HCT116 (cell line): Measurements from ENCODE around the gene IPO5.

Experiments
- CTCF ChIP-seq, 3 experiments: fragments of 200-600 bp in 1 of 3; sonication (generic) in 1 of 3; IDR thresholded peaks in 2 of 3; conservative IDR thresholded peaks in 1 of 3; 2 replicates each; pipeline ENCODE4 v1.5.1; 2012 to 2017; ENCODE audit warnings: low read depth in 2 of 3, low read length in 2 of 3, antibody characterized with exemption in 1 of 3, borderline replicate concordance in 1 of 3, control low read depth in 1 of 3, mild to moderate bottlenecking in 1 of 3, mixed read lengths in 1 of 3, mixed run types in 1 of 3, moderate library complexity in 1 of 3; ENCODE audit not compliant: insufficient read depth in 1 of 3
- EZH2 ChIP-seq: fragments of 200-600 bp; sonication (generic); IDR thresholded peaks from 2 replicates; pipeline ENCODE4 v1.6.1; 2017; ENCODE audit warnings: antibody characterized with exemption, mixed run types
- FOSL1 ChIP-seq: IDR thresholded peaks from 2 replicates; pipeline ENCODE4 v1.6.1; 2012; ENCODE audit warnings: low read depth
- JUND ChIP-seq: IDR thresholded peaks from 2 replicates; pipeline ENCODE4 v1.6.1; 2012
- POLR2A ChIP-seq: IDR thresholded peaks from 2 replicates; pipeline ENCODE4 v1.7.0; 2011; ENCODE audit warnings: borderline replicate concordance; ENCODE audit not compliant: insufficient read depth, insufficient read length; ENCODE audit errors: extremely low read depth
- POLR2AphosphoS5 ChIP-seq: IDR thresholded peaks from 2 replicates; pipeline ENCODE4 v1.6.1; 2011; ENCODE audit warnings: mild to moderate bottlenecking, low read depth, low read length, moderate library complexity
- RAD21 ChIP-seq: IDR thresholded peaks from 2 replicates; pipeline ENCODE4 v1.6.1; 2012; ENCODE audit warnings: low read depth, mild to moderate bottlenecking
- REST ChIP-seq: IDR thresholded peaks from 2 replicates; pipeline ENCODE4 v1.6.1; 2012; ENCODE audit warnings: low read depth
- SP1 ChIP-seq: IDR thresholded peaks from 2 replicates; pipeline ENCODE4 v1.6.1; 2012; ENCODE audit warnings: low read depth
- TCF7L2 ChIP-seq: IDR thresholded peaks from 2 replicates; pipeline ENCODE4 v1.7.0; 2011; ENCODE audit warnings: borderline replicate concordance, inconsistent platforms; ENCODE audit not compliant: insufficient read depth, insufficient read length; ENCODE audit errors: extremely low read depth
- YY1 ChIP-seq: IDR thresholded peaks from 2 replicates; pipeline ENCODE4 v1.6.1; 2011; ENCODE audit warnings: low read length, low read depth, moderate library complexity, mild to moderate bottlenecking; ENCODE audit not compliant: insufficient replicate concordance; ENCODE audit errors: extremely low read depth
- ZBTB33 ChIP-seq: IDR thresholded peaks from 2 replicates; pipeline ENCODE4 v1.6.1; 2011; ENCODE audit warnings: mild to moderate bottlenecking, low read length, moderate library complexity; ENCODE audit not compliant: insufficient replicate concordance; ENCODE audit errors: extremely low read depth
- ZNF274 ChIP-seq: fragments of 200-500 bp; sonication (Bioruptor generic); IDR thresholded peaks from 2 replicates; pipeline ENCODE4 v1.6.1; 2014; ENCODE audit warnings: mild to moderate bottlenecking, low read depth, low read length, inconsistent platforms

- TF ChIP-seq POLR2AphosphoS5 (no peak), CTCF (IDR thresholded peaks at IDR 0.05 in 2 of 3, conservative IDR thresholded peaks at IDR 0.05 in 1 of 3; ENCODE audit: borderline replicate concordance in 1 of 3, insufficient read depth in 1 of 3, low read depth in 2 of 3, low read length in 2 of 3) (no peak), YY1 (no peak), POLR2A (no peak), SP1 (no peak), REST (no peak), EZH2 (no peak), JUND (no peak), ZBTB33 (no peak), TCF7L2 (no peak), FOSL1 (no peak), ZNF274 (no peak), RAD21 (no peak)
These were observed 61.3 kb downstream of the IPO5 start for GRCh38 chr13:98014766-98015165.
